Endothelial cell of umbilical vein (primary cell): ENCODE data around the gene MAP4K4. TPM values are rescaled to one million over a fixed set of nuclear protein-coding genes. Genes with fewer than 3 reads are reported as not detected.

Experiments
- BruUV-seq: library from RNA; stranded (reverse); fragments of 400-500 nt; replicated peaks from 2 replicates; lab custom pipeline; 2021; lab: Mats Ljungman, UMichigan
- CTCF ChIA-PET: fragments of 300-600, 350-600 bp; sonication (Branson Sonifier 250); formaldehyde crosslinking; loops from one replicate; lab custom pipeline; 2021; ENCODE audit warnings: antibody characterized with exemption, inconsistent platforms; lab: Charles Lee
- POLR2A ChIA-PET: fragments of 300-600, 350-600 bp; sonication (Branson Sonifier 250); formaldehyde crosslinking; loops from one replicate; lab custom pipeline; 2021; ENCODE audit warnings: antibody characterized with exemption, inconsistent platforms; lab: Charles Lee
- DNase-seq: peaks from one replicate; pipeline ENCODE4 v3.0.0-alpha.2; 2011; ENCODE audit warnings: low read depth, low spot score
- FAIRE-seq: peaks from 2 replicates; lab custom pipeline; 2011; peaks lifted over from hg19 to GRCh38; lab: Jason Lieb, UNC
- H2AFZ ChIP-seq: 2 replicates; pipeline ENCODE4 v1.6.0; 2012; ENCODE audit warnings: low read depth, low read length, control low read depth, inconsistent platforms
- H3K27ac ChIP-seq: 2 replicates; pipeline ENCODE4 v1.5.1; 2011; ENCODE audit warnings: low read depth, mild to moderate bottlenecking, control low read depth, low read length, moderate library complexity; ENCODE audit not compliant: insufficient read depth
- H3K27me3 ChIP-seq, 2 experiments: 2 replicates each; pipeline versions ENCODE4 v1.6.0 to v1.6.1; 2011; ENCODE audit warnings: low read length in 2 of 2, mixed read lengths in 1 of 2; ENCODE audit not compliant: control insufficient read depth in 2 of 2, insufficient read depth in 2 of 2
- H3K36me3 ChIP-seq, 2 experiments: 2 replicates in 1 of 2; 3 replicates in 1 of 2; pipeline ENCODE4 v1.5.1; 2011; ENCODE audit warnings: low read length in 2 of 2, mild to moderate bottlenecking in 1 of 2, moderate library complexity in 1 of 2; ENCODE audit not compliant: control insufficient read depth in 2 of 2, insufficient read depth in 2 of 2; ENCODE audit errors: extremely low read depth in 1 of 2
- H3K4me1 ChIP-seq: 3 replicates; pipeline ENCODE4 v1.5.1; 2011; ENCODE audit warnings: mild to moderate bottlenecking, low read length; ENCODE audit not compliant: control insufficient read depth, insufficient read depth; ENCODE audit errors: extremely low read depth
- H3K4me2 ChIP-seq: 2 replicates; pipeline ENCODE4 v1.6.1; 2011; ENCODE audit warnings: low read length, control low read depth, mixed read lengths; ENCODE audit not compliant: insufficient read depth
- H3K4me3 ChIP-seq, 3 experiments: fragments of 200-600 bp in 1 of 3; sonication (generic), shearing (Covaris generic) in 1 of 3; replicated peaks in 1 of 3; 2 replicates each; pipeline ENCODE4 v1.5.1; 2011 to 2016; ENCODE audit warnings: control low read depth in 3 of 3, low read length in 3 of 3, mild to moderate bottlenecking in 2 of 3, inconsistent platforms in 1 of 3, low read depth in 1 of 3, moderate library complexity in 1 of 3; ENCODE audit not compliant: insufficient read depth in 1 of 3
- H3K79me2 ChIP-seq: 2 replicates; pipeline ENCODE4 v1.6.0; 2012; ENCODE audit warnings: low read length, inconsistent platforms; ENCODE audit not compliant: control insufficient read depth, insufficient read depth
- H3K9ac ChIP-seq: replicated peaks from 2 replicates; pipeline ENCODE3; 2011; ENCODE audit warnings: low read length, control low read depth; ENCODE audit not compliant: insufficient read depth; ENCODE audit errors: extremely low read depth
- H3K9me1 ChIP-seq: replicated peaks from 3 replicates; pipeline ENCODE4 v1.6.0; 2011; ENCODE audit warnings: mild to moderate bottlenecking, low read length; ENCODE audit not compliant: control insufficient read depth, insufficient read depth; ENCODE audit errors: extremely low read depth
- H3K9me3 ChIP-seq: replicated peaks from 2 replicates; pipeline ENCODE4 v1.5.1; 2012; ENCODE audit warnings: low read length, inconsistent platforms; ENCODE audit not compliant: control insufficient read depth, insufficient read depth
- H4K20me1 ChIP-seq: replicated peaks from 2 replicates; pipeline ENCODE3; 2011; ENCODE audit warnings: mild to moderate bottlenecking, low read length; ENCODE audit not compliant: control insufficient read depth, insufficient read depth; ENCODE audit errors: extremely low read depth
- EZH2 ChIP-seq: IDR thresholded peaks from 2 replicates; pipeline ENCODE4 v1.6.1; 2012; ENCODE audit warnings: borderline replicate concordance, low read depth, mild to moderate bottlenecking, moderate library complexity, low read length, inconsistent platforms; ENCODE audit not compliant: severe bottlenecking
- FOS ChIP-seq: IDR thresholded peaks from 2 replicates; pipeline ENCODE4 v1.6.1; 2011; ENCODE audit warnings: mild to moderate bottlenecking, low read length, moderate library complexity, borderline replicate concordance; ENCODE audit not compliant: insufficient read depth
- GATA2 ChIP-seq: IDR thresholded peaks from 2 replicates; pipeline ENCODE4 v1.7.0; 2011; ENCODE audit warnings: low read depth, mild to moderate bottlenecking, moderate library complexity, mixed read lengths, low read length; ENCODE audit not compliant: insufficient read length, insufficient read depth
- JUN ChIP-seq: IDR thresholded peaks from 2 replicates; pipeline ENCODE4 v1.6.1; 2011; ENCODE audit warnings: borderline replicate concordance, low read depth; ENCODE audit not compliant: insufficient read length, insufficient read depth
- MYC ChIP-seq: IDR thresholded peaks from one replicate; pipeline ENCODE4 v1.6.1; 2011; ENCODE audit warnings: mild to moderate bottlenecking, low read depth, low read length
- POLR2A ChIP-seq: IDR thresholded peaks from 2 replicates; pipeline ENCODE4 v1.6.1; 2012; ENCODE audit warnings: low read depth, mild to moderate bottlenecking, control low read depth, low read length
- POLR2AphosphoS5 ChIP-seq: IDR thresholded peaks from 2 replicates; pipeline ENCODE4 v1.6.1; 2012; ENCODE audit warnings: low read depth, mild to moderate bottlenecking, control low read depth, low read length, moderate library complexity; ENCODE audit not compliant: insufficient read depth
- dilution Hi-C: fragments of 300-500 bp; cut with MboI; formaldehyde crosslinking; loops from one replicate; pipeline ENCODE4 v1.15.0; 2019; ENCODE audit warnings: low sequenced_read_pairs; ENCODE audit not compliant: extremely low pct_ligation_motif_present
- intact Hi-C: fragments of 100-400 bp; cut with micrococcal nuclease; formaldehyde crosslinking; loops from one replicate; pipeline ENCODE4 v1.10.0; 2022
- polyA plus RNA-seq, 4 experiments: library from polyadenylated mRNA; depleted of rRNA in 3 of 4; stranded (reverse) in 3 of 4; unstranded in 1 of 4; fragments of >200 nt; gene quantifications; 2 replicates each; pipeline versions ENCODE4 v1.2.1 to v1.2.3, GENCODE V29; 2011 to 2012; ENCODE audit warnings: missing spikeins in 1 of 4
- total RNA-seq: library from RNA; stranded (reverse); gene quantifications from 2 replicates; pipeline ENCODE4 v1.2.3, GENCODE V29; 2021
- TF ChIP-seq, protein P1 (sequence below): IDR thresholded peaks from 2 replicates; pipeline ENCODE4 v1.6.1; 2011; ENCODE audit not compliant: insufficient read depth, insufficient read length
- TF ChIP-seq, protein P2 (sequence below), 2 donors: IDR thresholded peaks; 1 replicate in 1 of 2; 2 replicates in 1 of 2; pipeline ENCODE4 v1.5.1; 2011; ENCODE audit warnings: low read length in 2 of 2, mild to moderate bottlenecking in 2 of 2, moderate library complexity in 2 of 2, control low read depth in 1 of 2, inconsistent platforms in 1 of 2, low read depth in 1 of 2; ENCODE audit not compliant: insufficient read depth in 1 of 2; ENCODE audit errors: extremely low read depth in 1 of 2

MAP4K4 gene
- total and polyA plus RNA-seq, 2 donors (not counting 3 experiments of a cell fraction or from before 2014, with no cell fraction given): 79.4 to 269 TPM

DNA sequence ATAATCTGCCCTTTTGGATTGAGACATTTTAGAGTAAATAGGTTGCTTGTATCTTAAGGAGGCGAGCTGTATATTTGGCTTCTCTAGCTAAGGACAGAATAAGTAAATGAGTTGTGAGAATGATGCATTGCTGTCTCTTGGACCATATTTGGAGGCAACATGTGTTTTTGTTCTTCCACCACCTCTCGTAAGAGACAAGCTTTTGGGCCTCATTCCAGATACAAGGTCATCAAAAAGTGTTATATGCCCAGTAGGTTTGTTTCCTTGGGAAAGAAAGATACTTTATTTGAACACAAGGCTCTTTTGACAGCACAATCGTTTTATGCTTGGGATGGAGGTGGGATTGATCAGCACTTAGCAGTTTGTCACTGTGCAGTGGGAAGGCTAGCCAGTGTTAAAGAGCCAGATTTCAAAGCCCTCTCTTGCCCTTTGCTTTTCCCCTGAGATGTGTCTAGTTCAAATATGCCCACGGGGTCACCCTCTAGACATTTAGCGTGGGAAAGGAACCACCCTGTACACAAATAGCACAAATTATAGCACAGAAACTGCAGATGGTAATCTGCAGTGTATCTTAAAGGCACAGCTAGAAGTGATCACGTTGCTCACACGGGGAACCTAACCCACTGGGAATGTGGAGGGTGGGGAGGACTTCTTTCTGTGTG lies 131.3 kb downstream of the MAP4K4 start:
- BruUV-seq: no TSS peak
- no peaks in the 10 kb centered on the region for H3K9me3 ChIP-seq
- H3K36me3 ChIP-seq: peaks cover 15 to 36% of the 10 kb centered on the region in 2 experiments
- dilution Hi-C loops: no loop called here
- ChIA-PET POLR2A (no interaction called here), CTCF (interaction anchor here (0.9 to 10.3 kb wide), 7 partner anchors 11 to 487 kb away, joined by 3 to 90 read pairs (median 12); no protein-coding TSS in a partner anchor)
- no peaks in the 10 kb centered on the region for H3K9me1 ChIP-seq
- H3K4me3 ChIP-seq: no peak overlapping the region
- no peaks in the 10 kb centered on the region for H3K27me3 ChIP-seq
- no peak overlapping the region for H3K4me2 ChIP-seq
- DNase-seq (no peak), FAIRE-seq (no peak)
- intact Hi-C loops: no loop called here
- H3K4me1 ChIP-seq: peaks cover 40% of the 10 kb centered on the region
- H3K9ac ChIP-seq: no peak overlapping the region
- no peak overlapping the region for H3K27ac ChIP-seq
- H2AFZ ChIP-seq: no peak overlapping the region
- TF ChIP-seq JUN (no peak), GATA2 (no peak), MYC (no peak)
- H3K79me2 ChIP-seq: peaks cover 82% of the 10 kb centered on the region
- no peaks in the 10 kb centered on the region for H4K20me1 ChIP-seq

DNA sequence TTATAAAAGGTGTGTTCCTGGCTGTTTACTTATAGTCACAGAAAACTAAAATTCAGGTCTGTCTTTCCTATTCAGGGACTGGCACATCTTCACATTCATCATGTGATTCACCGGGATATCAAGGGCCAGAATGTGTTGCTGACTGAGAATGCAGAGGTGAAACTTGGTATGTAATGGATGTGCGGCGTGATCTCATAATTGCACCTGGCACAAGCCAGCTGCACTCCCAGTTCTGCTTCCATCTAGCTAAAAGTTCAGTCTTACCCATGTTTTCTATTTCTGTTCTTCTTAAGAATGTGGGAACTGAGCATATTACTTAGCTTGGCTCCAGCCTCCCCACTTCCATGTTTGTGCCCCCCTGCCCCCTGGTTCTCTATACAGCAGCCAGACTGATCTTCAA lies 131.9 kb downstream of the MAP4K4 start:
- Histone ChIP-seq H4K20me1 (no peaks in the 10 kb centered on the region), H3K9ac (no peak overlapping the region), H3K36me3 (peaks cover 17 to 38% of the 10 kb centered on the region in 2 experiments), H3K27ac (no peak overlapping the region), H3K4me2 (no peak overlapping the region), H3K4me1 (peaks cover 35% of the 10 kb centered on the region), H2AFZ (no peak overlapping the region), H3K79me2 (peaks cover 78% of the 10 kb centered on the region), H3K27me3 (no peaks in the 10 kb centered on the region), H3K9me1 (no peaks in the 10 kb centered on the region), H3K4me3 (no peak overlapping the region), H3K9me3 (no peaks in the 10 kb centered on the region)
- no TSS peak for BruUV-seq
- DNase-seq: no peak
- TF ChIP-seq MYC (no peak), FOS (no peak), GATA2 (no peak), POLR2A (no peak), JUN (no peak), EZH2 (no peak), POLR2AphosphoS5 (no peak)
- TF ChIP-seq, protein P1, sequence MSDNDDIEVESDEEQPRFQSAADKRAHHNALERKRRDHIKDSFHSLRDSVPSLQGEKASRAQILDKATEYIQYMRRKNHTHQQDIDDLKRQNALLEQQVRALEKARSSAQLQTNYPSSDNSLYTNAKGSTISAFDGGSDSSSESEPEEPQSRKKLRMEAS: no peak
- TF ChIP-seq, protein P2, sequence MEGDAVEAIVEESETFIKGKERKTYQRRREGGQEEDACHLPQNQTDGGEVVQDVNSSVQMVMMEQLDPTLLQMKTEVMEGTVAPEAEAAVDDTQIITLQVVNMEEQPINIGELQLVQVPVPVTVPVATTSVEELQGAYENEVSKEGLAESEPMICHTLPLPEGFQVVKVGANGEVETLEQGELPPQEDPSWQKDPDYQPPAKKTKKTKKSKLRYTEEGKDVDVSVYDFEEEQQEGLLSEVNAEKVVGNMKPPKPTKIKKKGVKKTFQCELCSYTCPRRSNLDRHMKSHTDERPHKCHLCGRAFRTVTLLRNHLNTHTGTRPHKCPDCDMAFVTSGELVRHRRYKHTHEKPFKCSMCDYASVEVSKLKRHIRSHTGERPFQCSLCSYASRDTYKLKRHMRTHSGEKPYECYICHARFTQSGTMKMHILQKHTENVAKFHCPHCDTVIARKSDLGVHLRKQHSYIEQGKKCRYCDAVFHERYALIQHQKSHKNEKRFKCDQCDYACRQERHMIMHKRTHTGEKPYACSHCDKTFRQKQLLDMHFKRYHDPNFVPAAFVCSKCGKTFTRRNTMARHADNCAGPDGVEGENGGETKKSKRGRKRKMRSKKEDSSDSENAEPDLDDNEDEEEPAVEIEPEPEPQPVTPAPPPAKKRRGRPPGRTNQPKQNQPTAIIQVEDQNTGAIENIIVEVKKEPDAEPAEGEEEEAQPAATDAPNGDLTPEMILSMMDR (IDR thresholded peaks at IDR 0.05; ENCODE audit: extremely low read depth in 1 of 2, insufficient read depth in 1 of 2, low read depth in 1 of 2, low read length in 2 of 2): no peak
- POLR2A ChIA-PET: no interaction called here
- FAIRE-seq: no peak
- CTCF ChIA-PET: interaction anchor here (1.0 to 10.3 kb wide), 6 partner anchors 10 to 487 kb away, joined by 3 to 90 read pairs (median 40); no protein-coding TSS in a partner anchor
- intact Hi-C loops: no loop called here
- dilution Hi-C loops: no loop called here
